Sigmoid colon (tissue), 7 donors: ENCODE data around the gene FGD5. TPM values are rescaled to one million over a fixed set of nuclear protein-coding genes. Genes with fewer than 3 reads are reported as not detected.

Source experiments
- DNase-seq: peaks from one replicate; pipeline ENCODE4 v3.0.0-alpha.2; 2019
- H3K27ac ChIP-seq, 4 donors: fragments of 200-600 bp; sonication (generic); one replicate each; pipeline ENCODE4 v1.5.1; 2016 to 2019; ENCODE audit warnings: mild to moderate bottlenecking in 1 of 4
- H3K27me3 ChIP-seq, 3 donors: fragments of 200-600 bp; sonication (generic); one replicate each; pipeline ENCODE4 v1.5.1; 2019; ENCODE audit warnings: mild to moderate bottlenecking in 1 of 3
- H3K36me3 ChIP-seq, 4 donors: fragments of 200-600 bp; sonication (generic); one replicate each; pipeline ENCODE4 v1.5.1; 2016 to 2019
- H3K4me1 ChIP-seq, 4 donors: fragments of 200-600 bp; sonication (generic); one replicate each; pipeline ENCODE4 v1.5.1; 2017 to 2019
- H3K4me3 ChIP-seq, 4 donors: fragments of 200-600 bp; sonication (generic); one replicate each; pipeline ENCODE4 v1.5.1; 2017 to 2019; ENCODE audit warnings: mild to moderate bottlenecking in 2 of 4, moderate library complexity in 1 of 4
- H3K9me3 ChIP-seq, 4 donors: fragments of 200-600 bp in 3 of 4; sonication (generic) in 3 of 4; one replicate each; pipeline versions ENCODE4 v1.5.1 to v1.6.1; 2013 to 2019
- EP300 ChIP-seq, 4 donors: sonication (generic); formaldehyde crosslinking; IDR thresholded peaks; one replicate each; pipeline ENCODE4 v1.6.1; 2017; ENCODE audit warnings: antibody characterized with exemption in 4 of 4
- POLR2A ChIP-seq, 2 donors: fragments of 450-650 bp; IDR thresholded peaks; one replicate each; pipeline ENCODE4 v1.6.1; 2016; ENCODE audit warnings: antibody characterized with exemption in 2 of 2, mild to moderate bottlenecking in 2 of 2, moderate library complexity in 2 of 2
- POLR2AphosphoS5 ChIP-seq, 4 donors: sonication (generic); formaldehyde crosslinking; IDR thresholded peaks; one replicate each; pipeline ENCODE4 v1.6.1; 2017; ENCODE audit warnings: antibody characterized with exemption in 4 of 4
- WGBS, 2 donors: extraction: QIAGEN DNeasy Blood & Tissue Kit; methylation state at CpG; one replicate each; pipeline ENCODE4 v1.1.7; 2013; 5-methylcytosine and 5-hydroxymethylcytosine counted together
- intact Hi-C: fragments of 100-400 bp; cut with DNase I; formaldehyde crosslinking; loops from one replicate; pipeline ENCODE4 v1.15.1; 2023
- polyA plus RNA-seq, 3 donors: library from polyadenylated mRNA; stranded (reverse); fragments of 200-250 nt; gene quantifications; one replicate each; pipeline ENCODE4 v1.2.3, GENCODE V29; 2013
- total RNA-seq, 4 donors: library from RNA; depleted of rRNA; stranded (reverse); fragments of >200 nt; gene quantifications; one replicate each; pipeline ENCODE4 v1.1.0, GENCODE V29; 2016
- TF ChIP-seq, protein P1 (sequence below), 4 experiments: fragments of 450-650 bp in 3 of 4; fragments of 200-600 bp in 1 of 4; IDR thresholded peaks; one replicate each; pipeline ENCODE4 v1.5.1; 2016 to 2019; ENCODE audit warnings: antibody characterized with exemption in 4 of 4, mild to moderate bottlenecking in 3 of 4, moderate library complexity in 2 of 4
- donor health status: healthy with polysubstance abuse.
- donor health status: Bipolar disorder and iron deficiency.
- donor health status: healthy.

FGD5 gene
- total and polyA plus RNA-seq, 7 donors: 2.1 to 18.6 (median 6.4) TPM

DNA sequence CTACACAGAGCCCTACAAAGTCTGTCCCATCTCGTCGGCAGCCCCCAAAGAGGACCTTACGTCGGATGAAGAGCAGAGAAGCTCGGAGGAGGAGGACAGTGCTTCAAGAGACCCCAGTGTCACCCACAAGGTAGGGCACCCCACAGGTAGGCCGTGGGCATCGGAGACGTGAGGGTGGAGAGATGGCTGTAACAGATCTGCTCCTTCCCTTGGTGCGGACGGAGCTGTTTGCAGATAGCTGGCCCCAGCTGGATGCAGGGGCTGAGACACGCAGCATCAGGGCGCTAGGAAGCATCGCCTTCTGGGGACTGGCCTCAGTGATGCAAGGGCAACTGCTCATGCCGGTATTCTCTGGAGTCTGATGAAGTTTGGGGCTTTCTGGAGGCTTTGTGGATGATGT is 45.4 kb downstream of the FGD5 start:
- peaks cover 0 to 8% (median 2%) of the 10 kb centered on the region in 4 donors for H3K4me1 ChIP-seq

DNA sequence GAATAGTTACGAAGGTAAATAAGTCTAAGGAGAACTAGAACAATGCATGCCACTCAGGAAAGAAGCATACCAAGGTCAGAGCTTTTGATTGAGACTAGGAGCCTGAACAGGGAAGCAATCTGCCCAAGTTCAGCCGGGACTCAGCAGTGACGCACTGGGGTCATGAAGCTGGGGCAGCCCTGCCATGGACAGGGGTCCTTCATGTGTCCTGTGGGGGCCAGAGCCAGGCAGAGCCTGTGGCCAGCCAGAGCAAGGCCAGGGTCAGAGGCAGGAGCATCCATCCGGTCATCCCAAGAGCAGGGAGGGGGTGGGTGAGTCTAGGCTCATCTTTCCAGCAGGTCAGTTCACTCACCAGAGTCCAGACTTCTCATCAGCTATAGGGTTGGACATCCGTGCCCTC is 47.9 kb downstream of the FGD5 start:
- no peaks in the 10 kb centered on the region for H3K36me3 ChIP-seq
- 81 to 86% methylated on average over 5 of the region's 5 CpGs for WGBS, 2 donors

More for the DNA sequence above, 45.4 kb downstream of the FGD5 start:
- Histone ChIP-seq H3K9me3 (no peaks in the 10 kb centered on the region), H3K4me3 (no peak overlapping the region), H3K27ac (no peak overlapping the region), H3K36me3 (no peaks in the 10 kb centered on the region), H3K27me3 (no peaks in the 10 kb centered on the region)
- no peak for DNase-seq
- WGBS, 2 donors: 93 to 96% methylated on average over 14 of the region's 14 CpGs
- no peak for TF ChIP-seq POLR2AphosphoS5 (IDR thresholded peaks at IDR 0.05)
- no peak for TF ChIP-seq POLR2A (IDR thresholded peaks at IDR 0.05)
- TF ChIP-seq EP300 (IDR thresholded peaks at IDR 0.05): no peak
- TF ChIP-seq, protein P1, sequence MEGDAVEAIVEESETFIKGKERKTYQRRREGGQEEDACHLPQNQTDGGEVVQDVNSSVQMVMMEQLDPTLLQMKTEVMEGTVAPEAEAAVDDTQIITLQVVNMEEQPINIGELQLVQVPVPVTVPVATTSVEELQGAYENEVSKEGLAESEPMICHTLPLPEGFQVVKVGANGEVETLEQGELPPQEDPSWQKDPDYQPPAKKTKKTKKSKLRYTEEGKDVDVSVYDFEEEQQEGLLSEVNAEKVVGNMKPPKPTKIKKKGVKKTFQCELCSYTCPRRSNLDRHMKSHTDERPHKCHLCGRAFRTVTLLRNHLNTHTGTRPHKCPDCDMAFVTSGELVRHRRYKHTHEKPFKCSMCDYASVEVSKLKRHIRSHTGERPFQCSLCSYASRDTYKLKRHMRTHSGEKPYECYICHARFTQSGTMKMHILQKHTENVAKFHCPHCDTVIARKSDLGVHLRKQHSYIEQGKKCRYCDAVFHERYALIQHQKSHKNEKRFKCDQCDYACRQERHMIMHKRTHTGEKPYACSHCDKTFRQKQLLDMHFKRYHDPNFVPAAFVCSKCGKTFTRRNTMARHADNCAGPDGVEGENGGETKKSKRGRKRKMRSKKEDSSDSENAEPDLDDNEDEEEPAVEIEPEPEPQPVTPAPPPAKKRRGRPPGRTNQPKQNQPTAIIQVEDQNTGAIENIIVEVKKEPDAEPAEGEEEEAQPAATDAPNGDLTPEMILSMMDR (IDR thresholded peaks at IDR 0.05): no peak
- intact Hi-C loops: no loop called here

DNA sequence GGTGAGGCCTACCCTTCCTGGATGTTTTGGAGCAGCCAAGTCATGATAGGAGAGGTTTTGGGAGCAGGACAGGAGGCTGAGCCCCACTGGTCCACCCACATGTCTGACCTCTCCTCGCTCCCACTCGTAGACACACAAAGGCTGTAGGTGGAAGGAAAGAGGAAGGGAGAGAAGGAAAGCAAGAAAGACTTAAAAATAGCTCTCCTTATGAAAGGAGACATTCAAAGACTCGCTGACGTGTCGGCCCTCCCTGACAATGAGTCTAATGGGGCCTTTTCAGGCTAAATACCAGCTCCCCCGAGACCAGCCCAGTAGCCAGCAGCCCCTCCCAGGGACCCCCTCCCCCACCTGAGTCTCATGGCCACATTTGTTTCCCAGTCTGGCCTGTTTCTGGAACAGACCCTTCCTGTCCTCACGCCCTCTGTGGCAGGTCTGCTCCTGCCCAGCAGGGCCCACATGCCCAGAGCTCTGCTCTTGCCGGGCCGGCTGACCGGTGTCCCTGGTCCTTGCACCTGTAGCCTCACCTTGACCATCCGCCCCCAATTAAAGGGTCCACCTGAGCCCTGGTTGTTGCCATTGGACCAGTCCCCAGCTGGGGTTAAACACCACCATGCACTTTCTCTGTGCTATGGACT is 49.3 kb downstream of the FGD5 start:
- TF ChIP-seq POLR2A (IDR thresholded peaks at IDR 0.05) (no peak), POLR2AphosphoS5 (IDR thresholded peaks at IDR 0.05) (no peak), EP300 (IDR thresholded peaks at IDR 0.05) (no peak)
- TF ChIP-seq, protein P1 (IDR thresholded peaks at IDR 0.05): no peak
- H3K27me3 ChIP-seq: no peaks in the 10 kb centered on the region
- 89 to 96% methylated on average over 11 of the region's 11 CpGs for WGBS, 2 donors
- intact Hi-C loops: no loop called here
- H3K4me3 ChIP-seq: no peak overlapping the region
- no peak overlapping the region for H3K27ac ChIP-seq
- no peaks in the 10 kb centered on the region for H3K4me1 ChIP-seq
- no peaks in the 10 kb centered on the region for H3K9me3 ChIP-seq
- no peak for DNase-seq
- H3K36me3 ChIP-seq: no peaks in the 10 kb centered on the region

More for the DNA sequence above, 47.9 kb downstream of the FGD5 start:
- H3K9me3 ChIP-seq: no peaks in the 10 kb centered on the region
- TF ChIP-seq POLR2A (IDR thresholded peaks at IDR 0.05): no peak
- no peak for TF ChIP-seq POLR2AphosphoS5 (IDR thresholded peaks at IDR 0.05)
- no peak for TF ChIP-seq EP300 (IDR thresholded peaks at IDR 0.05)
- TF ChIP-seq, protein P1 (IDR thresholded peaks at IDR 0.05): no peak
- H3K4me1 ChIP-seq: peaks cover 0 to 5% (median 2%) of the 10 kb centered on the region in 4 donors
- intact Hi-C loops: no loop called here
- no peak for DNase-seq
- H3K4me3 ChIP-seq: no peak overlapping the region
- H3K27me3 ChIP-seq: no peaks in the 10 kb centered on the region
- no peak overlapping the region for H3K27ac ChIP-seq

DNA sequence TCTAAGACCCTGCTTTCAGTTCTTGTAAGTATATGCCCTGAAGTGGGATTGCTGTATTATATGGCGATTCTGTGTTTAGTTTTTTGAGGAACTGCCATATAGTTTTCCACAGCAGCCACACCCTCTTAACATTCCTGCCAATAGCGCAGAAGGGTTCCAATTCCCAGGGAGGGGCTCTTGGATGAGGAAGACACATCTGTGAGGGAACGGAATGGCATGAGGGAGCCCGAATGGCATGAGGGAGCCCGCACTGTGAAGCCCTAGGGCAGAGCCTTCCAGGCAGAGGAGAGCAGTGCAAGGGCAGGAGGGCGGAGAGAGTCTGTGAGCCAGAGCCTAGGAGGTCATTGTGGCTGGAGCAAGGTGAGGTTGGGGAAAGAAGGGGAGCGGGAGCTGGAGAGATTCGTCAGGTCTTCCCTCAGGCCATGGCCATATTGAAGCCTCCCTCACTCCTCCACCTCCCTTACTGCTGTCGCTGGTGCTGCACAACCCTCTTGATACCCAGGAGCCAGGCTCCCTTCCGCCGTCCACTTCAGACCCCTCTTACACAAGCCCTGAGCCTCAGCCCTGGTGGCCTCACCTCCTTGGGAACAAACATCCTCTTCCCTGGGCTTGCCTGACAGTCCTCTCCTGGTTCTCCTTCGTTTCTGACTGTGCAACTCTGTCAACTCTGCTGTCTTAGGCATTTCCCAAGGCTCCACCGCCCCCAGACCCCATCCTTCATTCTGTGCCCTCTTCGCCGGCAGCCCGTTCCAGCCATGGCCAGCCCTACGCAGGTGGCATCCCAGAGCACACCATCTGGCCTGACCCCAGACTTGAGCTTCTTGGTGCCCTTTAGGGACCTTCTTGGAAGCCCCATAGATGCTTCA is 51.4 kb downstream of the FGD5 start:
- Histone ChIP-seq H3K4me1 (no peaks in the 10 kb centered on the region), H3K9me3 (no peaks in the 10 kb centered on the region), H3K27me3 (no peaks in the 10 kb centered on the region), H3K4me3 (no peak overlapping the region), H3K27ac (no peak overlapping the region), H3K36me3 (no peaks in the 10 kb centered on the region)
- TF ChIP-seq POLR2A (IDR thresholded peaks at IDR 0.05): no peak
- TF ChIP-seq, protein P1 (IDR thresholded peaks at IDR 0.05): no peak
- no peak for TF ChIP-seq EP300 (IDR thresholded peaks at IDR 0.05)
- no peak for TF ChIP-seq POLR2AphosphoS5 (IDR thresholded peaks at IDR 0.05)
- 69 to 79% methylated on average over 17 of the region's 17 CpGs for WGBS, 2 donors
- peak; percentile 42 for DNase-seq
- intact Hi-C loops: no loop called here
